ENCODE data around the gene ACP6.
"Not testable (repeated sequence)": the region's sequence is repeated elsewhere in the genome, so short reads cannot be mapped to it uniquely, and the experiment has no call there.

ACP6 gene

DNA sequence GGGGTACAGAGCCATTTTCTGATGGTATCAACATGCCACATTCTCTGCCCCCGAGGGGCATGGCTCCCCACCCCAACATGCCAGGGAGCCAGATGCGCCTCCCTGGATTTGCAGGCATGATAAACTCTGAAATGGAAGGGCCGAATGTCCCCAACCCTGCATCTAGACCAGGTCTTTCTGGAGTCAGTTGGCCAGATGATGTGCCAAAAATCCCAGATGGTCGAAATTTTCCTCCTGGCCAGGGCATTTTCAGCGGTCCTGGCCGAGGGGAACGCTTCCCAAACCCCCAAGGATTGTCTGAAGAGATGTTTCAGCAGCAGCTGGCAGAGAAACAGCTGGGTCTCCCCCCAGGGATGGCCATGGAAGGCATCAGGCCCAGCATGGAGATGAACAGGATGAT is 50.6 kb downstream of the ACP6 start:
- FAIRE-seq, result no peak

DNA sequence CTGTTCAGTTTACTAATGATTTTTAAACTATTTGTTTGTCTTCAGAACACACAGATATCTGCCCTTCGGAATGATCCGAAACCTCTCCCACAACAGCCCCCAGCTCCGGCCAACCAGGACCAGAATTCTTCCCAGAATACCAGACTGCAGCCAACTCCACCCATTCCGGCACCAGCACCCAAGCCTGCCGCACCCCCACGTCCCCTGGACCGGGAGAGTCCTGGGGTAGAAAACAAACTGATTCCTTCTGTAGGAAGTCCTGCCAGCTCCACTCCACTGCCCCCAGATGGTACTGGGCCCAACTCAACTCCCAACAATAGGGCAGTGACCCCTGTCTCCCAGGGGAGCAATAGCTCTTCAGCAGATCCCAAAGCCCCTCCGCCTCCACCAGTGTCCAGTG is 51.6 kb downstream of the ACP6 start:
- FAIRE-seq, result no peak

- no peak for FAIRE-seq
Measured at GRCh38 chr1:147618077-147618569, 52.2 kb downstream of the ACP6 start.

- FAIRE-seq, result not testable (repeated sequence)
Measured at GRCh38 chr1:147614966-147615365, 55.4 kb downstream of the ACP6 start.

DNA sequence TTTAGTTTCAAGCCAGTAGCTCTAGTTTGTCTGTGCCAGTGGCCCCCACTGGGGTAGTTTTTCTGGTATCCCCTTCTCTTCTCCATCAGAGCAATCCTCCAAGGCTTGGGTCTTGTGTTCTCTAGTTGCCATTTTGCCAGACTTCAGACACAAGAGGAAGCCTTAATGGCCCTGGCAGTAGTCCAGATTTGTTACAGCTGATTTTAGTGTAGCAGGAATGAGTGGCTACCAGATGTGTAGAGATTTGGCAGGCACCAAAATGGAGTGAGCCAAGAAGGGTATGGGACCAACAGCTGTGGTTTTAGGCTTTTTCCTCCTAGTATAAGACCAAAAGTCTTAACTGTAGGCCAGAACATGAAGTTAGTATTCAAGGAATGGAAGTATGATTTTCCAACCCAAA is 56.8 kb downstream of the ACP6 start:
- FAIRE-seq, result no peak

DNA sequence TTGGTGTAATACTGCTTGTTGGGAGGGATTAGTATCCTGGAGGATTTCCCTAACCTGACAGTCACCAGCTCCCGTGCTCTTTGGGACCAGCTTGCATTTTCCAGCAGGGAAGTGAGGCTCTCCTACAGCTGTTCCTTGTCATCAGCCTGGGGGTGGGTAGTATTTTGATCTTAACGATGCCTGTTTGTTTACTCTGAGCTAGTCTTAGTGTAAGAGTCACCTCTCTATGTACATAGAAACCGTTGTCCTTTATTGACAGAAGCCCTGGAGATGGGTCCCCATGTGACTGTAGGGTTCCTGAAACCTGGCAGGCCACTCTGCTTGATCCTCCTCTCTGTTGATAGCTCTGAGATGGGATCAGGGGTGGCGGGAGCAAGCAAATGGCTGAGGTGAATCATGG is 58.0 kb downstream of the ACP6 start:
- FAIRE-seq, result no peak

DNA sequence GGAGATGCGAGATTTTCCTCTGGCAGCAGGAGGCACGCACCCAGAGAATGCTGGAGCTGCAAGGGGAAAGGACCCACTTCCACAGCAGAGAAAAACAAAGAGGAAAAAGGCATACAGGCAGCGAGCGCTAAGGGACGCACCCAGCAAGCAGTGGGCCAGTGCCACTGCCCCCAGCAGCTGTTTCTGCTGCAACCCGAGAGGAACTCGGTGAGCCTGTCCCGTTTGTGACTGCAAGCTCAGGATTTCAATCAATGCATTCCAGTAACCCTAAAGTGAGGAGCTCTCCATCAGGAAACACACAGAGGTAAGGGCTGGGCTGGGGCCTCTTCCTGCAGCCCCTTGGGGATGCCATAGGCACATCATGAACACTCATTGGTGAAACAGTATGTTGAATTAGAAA is 58.7 kb downstream of the ACP6 start:
- FAIRE-seq, result no peak

DNA sequence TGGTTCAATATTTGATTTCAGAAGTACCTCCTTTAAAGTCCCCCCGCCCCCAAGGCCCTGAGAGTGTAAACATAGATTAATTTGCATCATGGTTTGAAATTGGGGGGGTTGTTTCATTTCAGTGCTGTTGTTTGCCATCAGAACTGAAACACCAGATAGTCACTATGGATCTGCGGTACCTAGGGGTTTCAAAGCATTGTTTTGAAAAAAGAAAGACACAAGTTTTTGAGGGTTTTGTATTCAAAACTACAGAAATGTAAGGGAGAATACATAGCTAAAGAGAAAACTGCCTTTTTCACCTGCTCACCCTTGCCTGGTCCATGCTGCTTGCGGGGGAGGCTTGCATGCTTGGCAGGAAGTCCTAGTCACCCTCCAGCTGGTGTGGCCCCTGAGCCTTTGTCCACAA is 59.3 kb downstream of the ACP6 start:
- no peak for FAIRE-seq

- FAIRE-seq, result no peak
Measured at GRCh38 chr1:147609358-147609757, 61.0 kb downstream of the ACP6 start.

- no peak for FAIRE-seq
Measured at GRCh38 chr1:147608596-147608995, 61.7 kb downstream of the ACP6 start.

DNA sequence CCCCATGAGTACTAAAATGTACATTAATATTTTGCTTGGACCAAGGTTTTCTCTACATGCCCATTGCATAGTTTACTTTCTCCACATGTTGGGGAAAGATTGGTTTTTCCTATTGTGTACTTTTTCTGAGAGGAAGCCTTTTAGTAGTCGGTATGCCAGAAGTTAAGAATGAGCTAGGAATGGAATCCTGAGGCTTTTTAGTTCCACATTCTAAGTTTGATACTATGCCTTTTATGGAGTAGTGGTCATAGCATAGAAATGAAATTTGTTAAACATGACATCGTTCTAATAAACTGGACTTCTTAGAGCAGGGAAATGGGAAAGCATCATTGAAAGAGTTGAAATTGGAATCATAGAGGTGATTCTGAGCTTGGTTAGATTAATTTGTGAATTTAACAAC is 64.7 kb downstream of the ACP6 start:
- FAIRE-seq, result no peak

DNA sequence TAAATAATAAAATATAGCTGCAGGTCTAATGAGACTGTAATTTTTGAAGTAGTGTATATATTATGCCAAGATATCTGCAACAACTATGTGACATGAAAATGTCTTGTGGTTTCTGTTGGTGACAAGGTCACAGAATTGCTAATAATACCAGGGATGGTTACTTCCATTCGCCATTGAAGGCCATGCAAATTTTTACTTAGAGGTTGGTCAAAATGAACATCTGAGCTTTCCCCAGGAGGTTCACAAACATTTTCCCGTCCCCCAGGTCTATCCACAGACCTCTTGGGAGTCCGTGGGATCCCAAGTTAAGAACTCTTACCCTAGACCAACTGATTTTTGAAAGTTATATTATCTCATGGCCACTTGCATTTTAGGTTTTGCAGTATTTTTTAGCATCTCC is 66.3 kb downstream of the ACP6 start:
- FAIRE-seq, result no peak

DNA sequence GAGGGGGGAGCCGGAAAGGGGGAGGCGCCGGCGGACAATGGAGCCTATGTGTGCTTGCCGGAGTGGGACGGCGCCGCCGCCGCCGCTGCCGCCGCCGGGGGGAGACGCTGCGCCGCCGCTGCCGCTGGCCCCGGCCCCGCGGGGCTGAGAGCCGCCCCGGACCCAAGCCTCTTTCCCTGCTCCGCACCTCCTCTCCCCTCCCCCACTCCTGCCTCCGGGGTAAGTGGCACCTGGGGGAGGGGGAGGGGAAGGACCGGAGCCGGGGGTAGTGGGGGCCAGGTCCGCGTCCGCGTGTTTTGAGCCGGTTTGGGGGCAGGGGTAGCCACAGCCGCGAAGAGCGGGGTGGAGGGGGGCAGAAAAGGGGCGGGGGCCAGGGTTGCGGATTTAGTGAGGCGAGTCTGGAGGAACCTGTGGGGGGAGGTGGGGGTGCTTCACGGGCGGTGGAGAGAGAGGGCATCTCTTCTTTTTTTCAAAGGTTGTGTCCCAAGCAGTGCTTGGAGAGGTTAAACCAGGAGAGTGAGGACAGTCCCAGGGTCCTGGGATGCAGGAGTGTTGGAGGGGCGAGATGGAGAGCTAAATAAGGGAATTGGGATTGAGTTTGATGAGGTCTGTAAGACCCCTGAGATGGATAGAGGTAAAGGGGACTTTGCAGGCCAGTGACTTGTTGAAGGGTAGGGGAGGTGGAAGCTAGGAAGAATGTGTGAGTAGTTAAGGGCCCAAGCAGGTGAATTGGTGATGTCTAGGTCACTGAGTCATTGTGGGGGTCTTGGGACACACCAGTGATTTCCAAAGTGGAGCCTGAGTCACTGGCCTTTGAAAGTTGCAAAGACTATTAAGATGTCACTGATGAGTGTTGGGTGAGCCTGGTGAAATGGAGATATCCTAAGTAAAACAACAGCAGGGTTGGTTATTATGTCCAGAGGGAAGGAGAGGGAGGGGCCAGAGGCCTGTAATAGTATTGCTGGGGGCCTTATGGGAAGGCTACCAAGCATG is 69.9 kb downstream of the ACP6 start:
- FAIRE-seq, result no peak

DNA sequence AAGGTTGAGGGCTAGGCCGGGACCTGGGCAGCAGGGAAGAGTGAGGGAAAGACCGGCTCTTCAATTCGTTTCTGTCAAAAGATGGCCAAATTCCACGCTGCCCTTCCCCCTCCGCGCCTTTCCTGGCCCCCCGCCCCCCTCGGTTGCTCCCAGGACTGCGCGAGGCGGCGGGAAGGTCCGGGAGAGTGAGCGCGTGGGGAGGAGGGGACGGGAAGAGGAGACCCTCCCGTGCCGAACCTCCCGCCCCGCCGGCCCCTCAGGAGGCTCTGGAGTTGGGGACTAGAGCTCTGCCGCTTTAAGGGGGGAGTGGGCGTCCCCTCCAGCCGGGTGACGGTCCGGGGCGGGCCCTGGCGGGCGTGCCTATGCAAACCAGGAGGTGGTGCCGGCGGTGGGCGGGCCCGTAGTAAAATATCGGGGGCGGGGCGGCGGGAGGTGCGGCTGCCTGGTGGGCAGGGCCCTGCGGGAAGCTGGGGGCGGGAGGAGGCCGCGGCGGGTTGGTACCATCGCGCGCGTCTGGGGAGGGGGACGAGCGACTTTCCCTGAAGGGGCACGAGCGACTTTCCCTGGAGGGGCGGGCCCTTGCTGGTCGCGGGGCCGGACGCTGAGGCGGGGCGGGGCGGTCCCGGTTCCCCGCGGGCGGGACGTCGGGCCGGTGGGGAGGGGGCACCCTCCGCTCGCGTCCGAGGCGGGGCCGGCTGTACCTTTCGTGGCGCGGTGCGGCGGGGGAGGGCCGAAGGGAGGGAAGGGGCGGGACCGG is 70.8 kb downstream of the ACP6 start:
- no peak for FAIRE-seq

- no peak for FAIRE-seq
Measured at GRCh38 chr1:147598621-147599361, 71.5 kb downstream of the ACP6 start.

DNA sequence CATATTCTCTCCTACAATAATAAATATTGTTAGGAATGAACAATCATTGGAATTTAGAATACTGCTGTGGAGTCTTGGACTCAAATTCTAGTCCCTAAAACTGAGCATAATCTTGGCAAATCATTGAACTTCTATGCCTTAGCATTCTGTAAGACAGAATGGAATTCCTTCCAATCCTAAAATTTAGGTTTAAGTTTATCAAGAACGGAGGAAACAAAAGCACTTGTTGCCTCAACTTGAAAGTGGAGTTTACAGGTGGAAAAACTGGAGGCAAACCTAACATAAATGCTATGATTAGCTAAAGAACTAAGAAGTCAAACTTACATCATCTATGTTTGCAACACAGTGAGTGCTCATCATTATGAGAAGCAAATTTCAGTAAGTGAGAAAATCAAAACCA is 73.3 kb downstream of the ACP6 start:
- FAIRE-seq, result no peak

Data from endometrium (tissue), 2 donors.